Nephron progenitor cell (in vitro differentiated cells): ENCODE measurements around the gene MRPL12.

ENCODE experiments used
- DNase-seq: peaks from one replicate; pipeline ENCODE4 v3.0.0; 2021
- H3K27ac Mint-ChIP-seq: 2 replicates; pipeline ENCODE4 v1.8.0; 2021; ENCODE audit warnings: mild to moderate bottlenecking, moderate library complexity, mixed read lengths
- H3K27me3 Mint-ChIP-seq: 2 replicates; pipeline ENCODE4 v1.8.0; 2021; ENCODE audit warnings: mild to moderate bottlenecking, low read depth, mixed read lengths; ENCODE audit not compliant: poor library complexity
- H3K36me3 Mint-ChIP-seq: 2 replicates; pipeline ENCODE4 v1.8.0; 2021; ENCODE audit warnings: low read depth, mixed read lengths
- H3K4me1 Mint-ChIP-seq: 2 replicates; pipeline ENCODE4 v1.8.0; 2021; ENCODE audit warnings: mixed read lengths
- H3K4me3 Mint-ChIP-seq: 2 replicates; pipeline ENCODE4 v1.8.0; 2021; ENCODE audit warnings: mild to moderate bottlenecking, moderate library complexity, mixed read lengths
- H3K9me3 Mint-ChIP-seq: 2 replicates; pipeline ENCODE4 v1.8.0; 2021; ENCODE audit warnings: mild to moderate bottlenecking, moderate library complexity, mixed read lengths
- TF ChIP-seq, protein P1 (sequence below): fragments of 200-600 bp; sonication (generic); IDR thresholded peaks from 2 replicates; pipeline ENCODE4 v1.5.0; 2021; ENCODE audit warnings: antibody characterized with exemption

The MRPL12 gene

DNA sequence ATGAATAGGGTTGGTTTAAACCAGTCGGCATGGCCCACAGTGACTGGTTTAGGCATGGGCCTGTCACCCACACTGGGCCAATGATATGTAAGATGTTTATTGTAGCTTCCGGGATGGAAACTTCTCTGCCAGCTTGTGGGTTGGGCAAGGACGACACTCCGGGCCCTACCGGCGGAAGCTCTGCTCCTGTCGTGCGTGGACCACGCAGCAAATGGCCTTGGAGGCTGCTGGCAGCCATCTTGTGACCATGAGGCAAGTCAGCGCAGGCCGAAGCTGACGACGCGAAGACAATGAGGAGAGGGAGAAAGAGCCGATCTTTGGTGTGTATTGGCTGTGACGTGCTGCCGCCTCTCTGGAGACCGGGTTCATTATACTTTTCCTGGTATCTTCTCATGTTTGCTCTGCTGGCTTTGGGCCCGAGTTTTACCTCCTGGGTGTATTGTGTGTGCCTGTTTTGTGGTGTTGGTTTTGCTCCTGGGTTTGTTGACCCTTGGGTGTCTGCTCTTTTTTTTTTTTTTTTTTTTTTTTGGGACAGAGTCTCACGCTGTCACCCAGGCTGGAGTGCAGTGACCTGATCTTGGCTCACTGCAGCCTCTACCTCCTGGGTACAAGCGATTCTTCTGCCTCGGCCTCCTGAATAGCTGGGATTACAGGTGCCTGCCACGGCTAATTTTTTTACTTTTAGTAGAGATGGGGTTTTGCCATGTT is 24.3 kb downstream of the MRPL12 start:
- Mint-ChIP-seq H3K27ac (no peak overlapping the region), H3K27me3 (peaks cover 27% of the 10 kb centered on the region), H3K4me1 (peaks cover 17% of the 10 kb centered on the region), H3K4me3 (no peak overlapping the region), H3K9me3 (no peaks in the 10 kb centered on the region), H3K36me3 (no peaks in the 10 kb centered on the region)
- TF ChIP-seq, protein P1, sequence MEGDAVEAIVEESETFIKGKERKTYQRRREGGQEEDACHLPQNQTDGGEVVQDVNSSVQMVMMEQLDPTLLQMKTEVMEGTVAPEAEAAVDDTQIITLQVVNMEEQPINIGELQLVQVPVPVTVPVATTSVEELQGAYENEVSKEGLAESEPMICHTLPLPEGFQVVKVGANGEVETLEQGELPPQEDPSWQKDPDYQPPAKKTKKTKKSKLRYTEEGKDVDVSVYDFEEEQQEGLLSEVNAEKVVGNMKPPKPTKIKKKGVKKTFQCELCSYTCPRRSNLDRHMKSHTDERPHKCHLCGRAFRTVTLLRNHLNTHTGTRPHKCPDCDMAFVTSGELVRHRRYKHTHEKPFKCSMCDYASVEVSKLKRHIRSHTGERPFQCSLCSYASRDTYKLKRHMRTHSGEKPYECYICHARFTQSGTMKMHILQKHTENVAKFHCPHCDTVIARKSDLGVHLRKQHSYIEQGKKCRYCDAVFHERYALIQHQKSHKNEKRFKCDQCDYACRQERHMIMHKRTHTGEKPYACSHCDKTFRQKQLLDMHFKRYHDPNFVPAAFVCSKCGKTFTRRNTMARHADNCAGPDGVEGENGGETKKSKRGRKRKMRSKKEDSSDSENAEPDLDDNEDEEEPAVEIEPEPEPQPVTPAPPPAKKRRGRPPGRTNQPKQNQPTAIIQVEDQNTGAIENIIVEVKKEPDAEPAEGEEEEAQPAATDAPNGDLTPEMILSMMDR: no peak
- no peak for DNase-seq

DNA sequence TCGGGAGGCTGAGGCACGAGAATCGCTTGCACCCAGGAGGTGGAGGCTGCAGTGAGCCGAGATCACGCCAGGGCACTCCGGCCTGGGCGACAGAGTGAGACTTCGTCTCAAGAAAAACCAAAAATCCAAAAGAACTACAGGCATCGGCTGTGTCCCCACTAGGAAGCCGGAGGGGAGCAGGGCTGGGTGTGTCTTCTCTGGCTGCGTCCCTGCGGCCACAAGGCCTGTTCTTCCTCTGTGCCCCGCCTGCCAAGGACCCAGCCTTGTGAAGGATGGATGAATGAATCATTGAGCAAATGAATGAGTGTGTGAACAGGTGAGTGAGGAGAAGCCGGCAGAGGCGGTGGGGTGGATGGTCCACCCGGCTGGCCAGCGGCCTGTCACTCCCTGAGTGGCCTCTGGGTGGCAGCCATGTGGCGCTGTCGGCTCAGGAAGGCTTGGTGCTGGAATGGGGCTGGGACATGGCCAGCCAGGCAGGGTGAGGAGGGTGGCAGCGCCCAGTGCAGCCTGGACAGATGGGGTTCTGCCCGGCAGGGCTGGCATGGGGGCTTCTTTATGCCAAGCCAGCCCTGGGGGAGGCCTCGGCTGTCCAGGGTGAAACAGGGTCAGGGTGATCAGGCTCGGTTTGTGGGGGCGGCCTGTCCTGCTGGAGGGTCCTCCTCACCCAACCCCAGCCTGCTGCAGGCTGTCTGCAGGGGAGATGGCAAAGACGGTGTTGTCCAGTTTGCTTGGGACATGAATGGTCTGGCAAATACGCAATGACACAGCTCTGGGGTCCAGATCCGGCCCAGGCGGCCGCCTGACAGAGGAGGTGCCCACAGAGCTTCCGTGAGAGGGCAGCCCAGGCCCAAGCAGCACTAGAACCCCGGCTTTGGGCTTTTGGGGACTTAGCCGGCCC is 30.6 kb downstream of the MRPL12 start:
- Mint-ChIP-seq H3K27me3 (peaks cover 54% of the 10 kb centered on the region), H3K4me3 (no peak overlapping the region), H3K9me3 (no peaks in the 10 kb centered on the region), H3K36me3 (no peaks in the 10 kb centered on the region), H3K27ac (no peak overlapping the region), H3K4me1 (peaks cover 18% of the 10 kb centered on the region)
- TF ChIP-seq, protein P1: peak; percentile 89
- peak; percentile 83 for DNase-seq

DNA sequence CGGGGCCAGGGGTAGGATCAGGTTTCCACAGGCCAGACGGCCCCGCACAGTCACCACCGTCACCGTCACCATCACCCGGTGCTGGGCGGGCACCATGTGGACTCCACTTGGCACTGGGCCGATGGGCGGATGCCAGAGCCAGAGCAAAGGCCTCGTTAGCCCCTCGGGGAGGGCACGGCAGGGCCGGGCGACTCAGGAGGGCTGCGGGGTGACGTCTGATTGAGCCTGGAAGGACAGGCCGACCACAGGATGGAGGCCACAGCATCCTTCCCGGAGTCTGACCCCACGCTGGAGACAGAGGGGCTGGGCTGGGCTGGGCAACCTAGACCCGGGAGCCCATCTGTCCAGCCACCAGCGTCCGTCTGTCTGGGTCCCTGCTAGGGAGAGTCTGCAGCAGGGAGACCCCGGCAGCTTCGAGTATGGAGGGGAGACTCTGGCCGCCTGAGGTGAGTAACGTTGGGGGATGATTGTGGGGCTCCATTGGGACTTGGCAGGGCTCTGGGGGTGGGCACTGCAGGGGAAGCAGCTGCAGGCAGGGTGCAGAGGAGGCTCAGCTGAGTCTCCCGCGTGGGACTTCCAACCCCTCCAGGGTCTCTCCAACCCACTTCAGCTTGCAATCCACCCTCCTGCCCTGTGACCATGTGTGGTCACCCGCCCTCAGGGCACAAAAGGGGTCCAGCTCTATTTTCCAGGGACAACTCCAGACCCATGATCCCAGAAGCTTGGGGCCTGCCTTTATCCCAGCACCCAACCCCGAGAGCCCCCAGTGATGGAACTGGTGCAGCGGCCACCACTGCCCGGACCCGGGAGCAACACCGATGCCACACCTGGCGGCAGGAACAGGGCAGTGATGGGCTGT is 31.5 kb downstream of the MRPL12 start:
- Mint-ChIP-seq H3K4me3 (no peak overlapping the region), H3K9me3 (no peaks in the 10 kb centered on the region), H3K4me1 (peaks cover 20% of the 10 kb centered on the region), H3K27me3 (peaks cover 58% of the 10 kb centered on the region), H3K27ac (no peak overlapping the region), H3K36me3 (no peaks in the 10 kb centered on the region)
- no peak for DNase-seq
- TF ChIP-seq, protein P1: no peak

DNA sequence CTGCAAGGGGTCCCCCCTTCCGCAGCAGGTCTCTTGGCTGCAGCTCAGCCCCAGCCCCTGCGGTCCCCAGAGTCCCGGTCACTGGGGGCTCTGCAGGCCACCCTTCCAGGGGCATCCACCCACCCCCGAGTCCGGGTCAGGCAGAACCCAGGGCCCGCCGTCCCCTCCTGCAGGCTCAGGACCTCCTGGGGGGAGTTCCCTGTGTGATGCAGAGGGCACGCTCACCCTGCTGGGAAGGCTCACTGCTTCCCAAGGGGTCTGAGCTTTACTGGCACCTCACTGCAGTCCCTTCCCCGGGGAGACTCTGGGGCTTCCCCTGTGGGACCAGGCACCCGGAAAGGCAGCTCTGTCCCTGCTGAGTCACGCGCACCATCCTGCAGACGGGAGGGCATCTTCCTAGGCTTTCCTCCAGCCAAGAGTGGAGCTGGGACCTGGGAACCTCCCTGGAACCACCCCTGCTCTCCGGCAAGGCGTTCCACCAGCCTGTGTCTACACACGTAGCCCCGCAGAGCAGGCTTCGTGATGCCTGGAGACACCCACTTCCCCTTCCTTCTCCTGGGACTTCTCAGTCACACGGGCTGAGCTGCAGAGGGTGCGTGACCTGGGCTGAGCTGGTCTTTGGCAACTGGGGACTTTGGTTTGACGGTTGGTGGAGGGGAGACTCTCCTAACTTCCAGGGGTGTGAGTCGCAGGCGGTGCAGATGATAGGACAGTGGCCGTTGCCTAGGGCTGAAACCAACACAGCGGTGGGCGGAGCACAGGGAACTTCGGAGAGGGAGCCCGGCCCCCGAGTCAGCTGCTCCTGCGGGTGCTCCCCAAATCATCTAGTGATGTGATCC is 32.3 kb downstream of the MRPL12 start:
- DNase-seq: no peak
- Mint-ChIP-seq H3K4me3 (no peak overlapping the region), H3K4me1 (peaks cover 20% of the 10 kb centered on the region), H3K36me3 (no peaks in the 10 kb centered on the region), H3K27me3 (peaks cover 60% of the 10 kb centered on the region), H3K9me3 (no peaks in the 10 kb centered on the region), H3K27ac (no peak overlapping the region)
- TF ChIP-seq, protein P1: no peak
